Fibroblast of the aortic adventitia (primary cell): ENCODE measurements around the gene CDKL1. TPM values are rescaled to one million over a fixed set of nuclear protein-coding genes. Genes with fewer than 3 reads are reported as not detected.

Source experiments
- DNase-seq: peaks from one replicate; pipeline ENCODE4 v3.0.0-alpha.2; 2010; ENCODE audit warnings: low read depth
- H3K4me3 ChIP-seq: 2 replicates; pipeline ENCODE4 v1.5.1; 2011; ENCODE audit warnings: low read depth, mild to moderate bottlenecking, control low read depth, low read length, moderate library complexity
- CTCF ChIP-seq: IDR thresholded peaks from 2 replicates; pipeline ENCODE4 v1.5.1; 2011; ENCODE audit warnings: mild to moderate bottlenecking, low read length, control low read depth, inconsistent platforms; ENCODE audit not compliant: insufficient read depth
- total RNA-seq: library from RNA; depleted of rRNA; stranded (reverse); fragments of >200 nt; gene quantifications from 2 replicates; pipeline ENCODE4 v1.2.3, GENCODE V29; 2012; ENCODE audit warnings: low replicate concordance

CDKL1 gene
- total RNA-seq, 1 donor, result 7.3 TPM

- no peak for DNase-seq
- H3K4me3 ChIP-seq, result peak overlapping the region; percentile 95
- TF ChIP-seq CTCF, result peak; percentile 41
Measured at GRCh38 chr14:50311337-50311971, 85.2 kb downstream of the CDKL1 start.

- no peak for DNase-seq
- no peak for TF ChIP-seq CTCF
- H3K4me3 ChIP-seq, result no peak overlapping the region
Measured at GRCh38 chr14:50310445-50310844, 86.2 kb downstream of the CDKL1 start.

GRCh38 chr14:50308363-50308915, 88.2 kb downstream of the CDKL1 start:
- no peak for TF ChIP-seq CTCF
- no peak overlapping the region for H3K4me3 ChIP-seq
- DNase-seq, result no peak

GRCh38 chr14:50303744-50304471, 92.8 kb downstream of the CDKL1 start:
- H3K4me3 ChIP-seq, result no peak overlapping the region
- TF ChIP-seq CTCF, result no peak
- peak; percentile 43 for DNase-seq

GRCh38 chr14:50301914-50302313, 94.8 kb downstream of the CDKL1 start:
- no peak for DNase-seq
- TF ChIP-seq CTCF, result no peak

GRCh38 chr14:50299585-50299984, 97.1 kb downstream of the CDKL1 start:
- TF ChIP-seq CTCF, result no peak
- DNase-seq, result no peak
- no peak overlapping the region for H3K4me3 ChIP-seq

More at GRCh38 chr14:50301914-50302313, 94.8 kb downstream of the CDKL1 start:
- H3K4me3 ChIP-seq, result no peak overlapping the region
